Keratinocyte (primary cell): Measurements from ENCODE around the gene DLL4. TPM values are rescaled to one million over a fixed set of nuclear protein-coding genes. Genes with fewer than 3 reads are reported as not detected.

Experiments used
- DNase-seq: peaks from one replicate; pipeline ENCODE4 v3.0.0-alpha.2; 2011; ENCODE audit warnings: low read depth, missing footprints, low spot score
- FAIRE-seq: peaks from 2 replicates; lab custom pipeline; 2011; peaks lifted over from hg19 to GRCh38; lab: Jason Lieb, UNC
- H2AFZ ChIP-seq: 2 replicates; pipeline ENCODE4 v1.6.0; 2012; ENCODE audit warnings: low read length, control low read depth, inconsistent platforms; ENCODE audit not compliant: control insufficient read depth
- H3K27ac ChIP-seq: 2 replicates; pipeline ENCODE4 v1.5.1; 2011; ENCODE audit warnings: low read length; ENCODE audit not compliant: control insufficient read depth, insufficient read depth
- H3K27me3 ChIP-seq: 3 replicates; pipeline ENCODE4 v1.6.0; 2011; ENCODE audit warnings: low read length; ENCODE audit not compliant: control insufficient read depth, insufficient read depth; ENCODE audit errors: extremely low read depth
- H3K36me3 ChIP-seq, 2 experiments: 2 replicates in 1 of 2; 3 replicates in 1 of 2; pipeline ENCODE4 v1.5.1; 2011; ENCODE audit warnings: low read length in 2 of 2, mild to moderate bottlenecking in 1 of 2; ENCODE audit not compliant: control insufficient read depth in 2 of 2, insufficient read depth in 2 of 2; ENCODE audit errors: extremely low read depth in 1 of 2
- H3K4me1 ChIP-seq: 3 replicates; pipeline ENCODE4 v1.5.1; 2011; ENCODE audit warnings: low read length; ENCODE audit not compliant: control insufficient read depth, insufficient read depth; ENCODE audit errors: extremely low read depth
- H3K4me2 ChIP-seq: 3 replicates; pipeline ENCODE4 v1.6.0; 2011; ENCODE audit warnings: low read depth, low read length; ENCODE audit not compliant: control insufficient read depth, insufficient read depth; ENCODE audit errors: extremely low read depth
- H3K4me3 ChIP-seq, 3 experiments: fragments of 200-600 bp in 1 of 3; sonication (generic) in 1 of 3; 2 replicates in 2 of 3; 3 replicates in 1 of 3; pipeline ENCODE4 v1.5.1; 2011 to 2016; ENCODE audit warnings: low read length in 3 of 3, mild to moderate bottlenecking in 3 of 3, control low read depth in 2 of 3, inconsistent platforms in 1 of 3, low read depth in 1 of 3, mixed read lengths in 1 of 3, mixed run types in 1 of 3, moderate library complexity in 1 of 3; ENCODE audit not compliant: control insufficient read depth in 2 of 3, insufficient read depth in 2 of 3; ENCODE audit errors: extremely low read depth in 1 of 3
- H3K79me2 ChIP-seq: 2 replicates; pipeline ENCODE4 v1.6.0; 2012; ENCODE audit warnings: low read length; ENCODE audit not compliant: control insufficient read depth, insufficient read depth
- H3K9ac ChIP-seq: 3 replicates; pipeline ENCODE4 v1.6.0; 2011; ENCODE audit warnings: low read length; ENCODE audit not compliant: control insufficient read depth, insufficient read depth; ENCODE audit errors: extremely low read depth
- H3K9me1 ChIP-seq: 3 replicates; pipeline ENCODE4 v1.6.0; 2011; ENCODE audit warnings: low read length; ENCODE audit not compliant: control insufficient read depth, insufficient read depth; ENCODE audit errors: extremely low read depth
- H3K9me3 ChIP-seq: 2 replicates; pipeline ENCODE4 v1.5.1; 2012; ENCODE audit warnings: low read depth, low read length; ENCODE audit not compliant: control insufficient read depth
- H4K20me1 ChIP-seq: 3 replicates; pipeline ENCODE4 v1.6.0; 2011; ENCODE audit warnings: low read length; ENCODE audit not compliant: control insufficient read depth, insufficient read depth; ENCODE audit errors: extremely low read depth
- EZH2 ChIP-seq: IDR thresholded peaks from one replicate; pipeline ENCODE4 v1.6.1; 2012; ENCODE audit warnings: inconsistent platforms, mild to moderate bottlenecking, low read length, moderate library complexity
- dilution Hi-C: fragments of 300-500 bp; cut with MboI; formaldehyde crosslinking; loops from one replicate; pipeline ENCODE4 v1.7.0; 2020; ENCODE audit warnings: low sequenced_read_pairs; ENCODE audit not compliant: extremely low pct_ligation_motif_present
- polyA plus RNA-seq, 5 experiments: library from polyadenylated mRNA; depleted of rRNA in 3 of 5; stranded (reverse) in 3 of 5; stranded (forward) in 1 of 5; unstranded in 1 of 5; fragments of >200 nt; gene quantifications; 1 replicate in 1 of 5; 2 replicates in 3 of 5; 3 replicates in 1 of 5; pipeline versions ENCODE4 v1.2.1 to v1.2.3, GENCODE V29; 2011 to 2012; ENCODE audit warnings: missing spikeins in 2 of 5, low read depth in 1 of 5, low replicate concordance in 1 of 5
- TF ChIP-seq, protein P1 (sequence below), 3 experiments: IDR thresholded peaks in 1 of 3; conservative IDR thresholded peaks in 1 of 3; optimal IDR thresholded peaks in 1 of 3; 2 replicates in 2 of 3; 3 replicates in 1 of 3; pipeline versions ENCODE3 to v1.5.1; 2011; ENCODE audit warnings: low read length in 3 of 3, mild to moderate bottlenecking in 3 of 3, moderate library complexity in 2 of 3, control low read depth in 1 of 3, inconsistent platforms in 1 of 3; ENCODE audit not compliant: insufficient read depth in 2 of 3; ENCODE audit errors: extremely low read depth in 1 of 3

DLL4 gene
- polyA plus RNA-seq, 1 donor (not counting 4 experiments of a cell fraction or from before 2014, with no cell fraction given): not detected

DNA sequence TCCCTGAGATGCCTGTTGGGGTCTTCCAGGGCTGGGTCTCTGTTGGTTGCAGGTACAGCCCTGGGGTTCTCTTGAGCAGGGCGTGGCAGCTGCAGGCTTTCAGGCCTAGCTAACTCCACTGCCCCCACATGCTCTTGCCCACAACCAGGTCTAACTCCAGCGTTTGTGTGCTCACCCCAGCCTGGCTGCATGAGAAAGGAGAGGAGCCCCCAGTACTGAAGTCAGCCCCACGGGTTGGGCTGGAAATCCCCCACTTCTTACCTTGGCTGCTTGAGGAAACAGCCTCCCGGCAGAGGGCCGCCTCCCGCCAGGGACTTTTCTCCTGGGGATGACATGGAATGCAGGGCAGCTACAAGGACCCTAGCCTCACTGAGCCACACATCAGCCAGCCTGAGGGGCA lies 16.7 kb upstream of the DLL4 start:
- no peak overlapping the region for H3K4me3 ChIP-seq
- no peaks in the 10 kb centered on the region for H3K79me2 ChIP-seq
- FAIRE-seq (no peak), DNase-seq (no peak)
- H2AFZ ChIP-seq: no peak overlapping the region
- dilution Hi-C loops: loop anchor here (25.0 kb wide), 1 partner anchor 100 kb away; no protein-coding TSS in a partner anchor
- no peak overlapping the region for H3K9ac ChIP-seq
- H3K9me1 ChIP-seq: no peaks in the 10 kb centered on the region
- H3K36me3 ChIP-seq: no peaks in the 10 kb centered on the region
- H3K9me3 ChIP-seq: no peaks in the 10 kb centered on the region
- no peaks in the 10 kb centered on the region for H4K20me1 ChIP-seq
- H3K27ac ChIP-seq: no peak overlapping the region
- no peak overlapping the region for H3K4me2 ChIP-seq
- peaks cover 3% of the 10 kb centered on the region for H3K27me3 ChIP-seq
- TF ChIP-seq EZH2: no peak
- TF ChIP-seq, protein P1, sequence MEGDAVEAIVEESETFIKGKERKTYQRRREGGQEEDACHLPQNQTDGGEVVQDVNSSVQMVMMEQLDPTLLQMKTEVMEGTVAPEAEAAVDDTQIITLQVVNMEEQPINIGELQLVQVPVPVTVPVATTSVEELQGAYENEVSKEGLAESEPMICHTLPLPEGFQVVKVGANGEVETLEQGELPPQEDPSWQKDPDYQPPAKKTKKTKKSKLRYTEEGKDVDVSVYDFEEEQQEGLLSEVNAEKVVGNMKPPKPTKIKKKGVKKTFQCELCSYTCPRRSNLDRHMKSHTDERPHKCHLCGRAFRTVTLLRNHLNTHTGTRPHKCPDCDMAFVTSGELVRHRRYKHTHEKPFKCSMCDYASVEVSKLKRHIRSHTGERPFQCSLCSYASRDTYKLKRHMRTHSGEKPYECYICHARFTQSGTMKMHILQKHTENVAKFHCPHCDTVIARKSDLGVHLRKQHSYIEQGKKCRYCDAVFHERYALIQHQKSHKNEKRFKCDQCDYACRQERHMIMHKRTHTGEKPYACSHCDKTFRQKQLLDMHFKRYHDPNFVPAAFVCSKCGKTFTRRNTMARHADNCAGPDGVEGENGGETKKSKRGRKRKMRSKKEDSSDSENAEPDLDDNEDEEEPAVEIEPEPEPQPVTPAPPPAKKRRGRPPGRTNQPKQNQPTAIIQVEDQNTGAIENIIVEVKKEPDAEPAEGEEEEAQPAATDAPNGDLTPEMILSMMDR (optimal IDR thresholded peaks at IDR 0.05 in 1 of 3, IDR thresholded peaks at IDR 0.05 in 1 of 3, conservative IDR thresholded peaks at IDR 0.05 in 1 of 3; ENCODE audit: extremely low read depth in 1 of 3, insufficient read depth in 2 of 3, low read length in 3 of 3): no peak
- H3K4me1 ChIP-seq: peaks cover under 1% of the 10 kb centered on the region

DNA sequence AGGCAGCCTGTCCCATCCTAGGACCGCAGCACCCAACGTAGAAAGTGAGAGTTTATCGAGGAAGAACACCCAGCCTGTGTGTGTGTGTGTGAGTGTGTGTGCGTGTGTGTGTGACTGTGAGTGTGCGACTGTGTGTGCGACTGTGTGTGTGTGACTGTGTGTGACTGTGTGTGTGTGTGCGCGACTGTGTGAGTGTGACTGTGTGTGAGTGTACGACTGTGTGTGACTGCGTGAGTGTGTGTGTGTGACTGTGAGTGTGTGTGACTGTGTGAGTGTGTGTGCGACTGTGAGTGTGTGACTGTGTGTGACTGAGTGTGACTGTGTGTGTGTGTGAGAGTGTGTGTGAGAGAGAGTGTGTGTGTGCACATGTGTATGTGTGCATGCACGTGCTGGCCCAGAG lies 15.1 kb upstream of the DLL4 start:
- H2AFZ ChIP-seq: no peak overlapping the region

More for the DNA sequence above, 15.1 kb upstream of the DLL4 start:
- FAIRE-seq (no peak), DNase-seq (no peak)
- TF ChIP-seq, protein P1 (optimal IDR thresholded peaks at IDR 0.05 in 1 of 3, IDR thresholded peaks at IDR 0.05 in 1 of 3, conservative IDR thresholded peaks at IDR 0.05 in 1 of 3; ENCODE audit: extremely low read depth in 1 of 3, insufficient read depth in 2 of 3, low read length in 3 of 3): no peak
- TF ChIP-seq EZH2: no peak
- Histone ChIP-seq H3K27me3 (peaks cover 11% of the 10 kb centered on the region), H3K4me3 (no peak overlapping the region), H3K9me1 (no peaks in the 10 kb centered on the region), H3K4me1 (no peaks in the 10 kb centered on the region), H3K9me3 (no peaks in the 10 kb centered on the region), H3K27ac (no peak overlapping the region), H3K9ac (no peak overlapping the region), H3K4me2 (no peak overlapping the region), H3K36me3 (no peaks in the 10 kb centered on the region), H4K20me1 (no peaks in the 10 kb centered on the region), H3K79me2 (no peaks in the 10 kb centered on the region)
- dilution Hi-C loops: loop anchor here (25.0 kb wide), 1 partner anchor 98 kb away; no protein-coding TSS in a partner anchor
